GM21723 (cell line): Measurements from ENCODE around the gene DNAJC5.
"Not testable (repeated sequence)": the region's sequence is repeated elsewhere in the genome, so short reads cannot be mapped to it uniquely, and the experiment has no call there.

Experiments
- ATAC-seq: cut with Tn5 transposase; IDR thresholded peaks from one replicate; pipeline ENCODE4 v1.9.1; 2021; ENCODE audit warnings: mild to moderate bottlenecking, moderate library complexity; ENCODE audit not compliant: unreplicated experiment

The DNAJC5 gene

GRCh38 chr20:63966172-63966943, 71.4 kb downstream of the DNAJC5 start:
- ATAC-seq, result no peak

- ATAC-seq, result no peak
Measured at GRCh38 chr20:63966944-63967322, 72.0 kb downstream of the DNAJC5 start.

- ATAC-seq, result no peak
Measured at GRCh38 chr20:63967330-63968135, 72.6 kb downstream of the DNAJC5 start.

- ATAC-seq, result no peak
Measured at GRCh38 chr20:63968136-63968927, 73.4 kb downstream of the DNAJC5 start.

- ATAC-seq, result no peak
Measured at GRCh38 chr20:63968928-63969760, 74.2 kb downstream of the DNAJC5 start.

GRCh38 chr20:63969838-63970713, 75.2 kb downstream of the DNAJC5 start, which contains the start of gene ZNF512B:
ZNF512B (minus strand) TSS chr20:63969930; CDS start chr20:63967950, 1,980 bp downstream.
- ATAC-seq, result no peak

DNA sequence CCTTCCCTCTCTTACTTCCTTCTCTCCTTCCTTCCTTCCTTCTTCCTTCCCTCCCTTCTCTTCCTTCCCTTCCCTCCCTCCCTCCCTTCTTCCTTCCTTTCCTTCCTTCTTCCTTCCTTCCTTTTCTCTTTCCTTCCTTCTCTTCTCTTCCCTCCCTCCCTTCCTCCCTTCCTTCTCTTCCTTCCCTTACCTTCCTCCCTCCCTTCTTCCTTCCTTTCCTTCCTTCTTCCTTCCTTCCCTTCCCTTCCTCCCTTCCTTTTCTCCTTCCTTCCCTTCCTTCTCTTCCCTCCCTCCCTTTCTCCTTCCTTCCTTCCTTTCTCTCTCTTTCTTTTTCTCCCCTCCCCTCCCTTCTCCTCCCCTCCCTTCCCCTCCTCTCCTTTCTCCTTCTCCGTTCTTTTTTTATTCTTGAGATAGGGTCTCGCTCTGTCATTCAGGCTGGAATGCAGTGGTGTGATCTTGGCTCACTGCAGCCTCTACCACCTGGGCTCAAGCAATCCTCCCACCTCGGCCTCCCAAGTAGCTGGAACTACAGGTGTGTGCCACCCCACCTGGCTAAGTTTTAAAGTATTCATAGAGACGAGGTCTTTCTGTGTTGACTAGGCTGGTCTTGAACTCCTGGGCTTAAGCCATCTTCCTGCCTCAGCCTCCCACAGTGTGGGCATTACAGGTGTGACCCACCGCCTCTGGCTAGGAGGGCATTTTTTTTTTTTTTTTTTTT, 75.9 kb downstream of the DNAJC5 start:
- no peak for ATAC-seq

- ATAC-seq, result not testable (repeated sequence)
Measured at GRCh38 chr20:63971960-63972311, 77.0 kb downstream of the DNAJC5 start.

GRCh38 chr20:63972312-63973159, 77.6 kb downstream of the DNAJC5 start:
- ATAC-seq, result no peak

DNA sequence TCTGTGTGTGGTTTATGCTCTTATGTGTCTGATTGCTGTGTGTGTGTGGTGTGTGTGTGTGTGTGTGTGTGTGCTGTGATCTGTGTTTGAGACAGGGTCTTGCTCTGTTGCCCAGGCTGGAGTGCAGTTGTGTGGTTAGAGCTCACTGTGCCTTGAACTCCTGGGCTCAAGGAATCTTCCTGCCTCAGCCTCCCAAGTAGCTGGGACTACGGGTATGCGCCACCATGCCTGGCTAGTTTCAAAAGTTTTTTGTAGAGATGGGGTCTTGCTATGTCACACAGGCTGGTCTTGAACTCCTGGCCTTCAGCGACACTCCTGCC, 78.2 kb downstream of the DNAJC5 start:
- ATAC-seq, result no peak

DNA sequence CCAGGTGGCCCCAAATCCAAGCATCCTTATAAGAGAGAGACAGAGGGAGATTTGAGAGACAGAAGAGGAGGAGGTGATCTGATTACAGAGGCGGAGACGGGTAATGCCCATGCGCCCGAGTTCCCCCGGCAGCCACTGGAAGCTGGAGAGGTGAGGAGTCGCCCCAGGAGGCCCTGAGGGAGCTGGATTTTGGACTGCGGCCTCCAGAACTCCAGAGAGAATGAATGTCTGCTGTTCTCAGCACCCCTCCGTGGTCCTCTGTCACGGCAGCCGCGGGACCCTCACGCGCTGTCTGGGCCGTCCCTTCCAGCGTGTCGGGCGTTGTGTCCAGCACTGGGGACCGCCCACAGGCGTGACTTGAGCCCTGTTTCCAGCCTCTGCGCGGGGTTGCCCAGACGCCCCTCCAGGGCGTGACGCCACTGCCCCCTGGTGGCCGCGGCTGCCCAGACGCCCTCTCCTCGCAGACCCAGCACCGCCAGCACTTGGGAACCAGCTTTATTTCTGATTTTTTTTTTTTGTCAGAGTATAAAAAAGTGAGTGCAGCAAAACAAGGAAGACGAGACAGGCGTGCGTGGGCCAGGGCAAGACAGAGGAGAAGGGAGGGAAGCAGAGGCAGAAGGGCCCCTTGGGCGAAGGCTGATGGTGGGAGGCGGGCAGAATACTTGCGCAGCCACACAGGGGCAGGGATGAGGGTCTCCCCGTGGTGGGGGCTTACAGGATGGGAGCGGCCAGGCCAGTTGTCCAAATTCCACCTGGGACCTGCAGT, 78.9 kb downstream of the DNAJC5 start:
- ATAC-seq, result no peak

- no peak for ATAC-seq
Measured at GRCh38 chr20:63974402-63975200, 79.7 kb downstream of the DNAJC5 start.

GRCh38 chr20:63976511-63976910, 81.6 kb downstream of the DNAJC5 start:
- ATAC-seq, result not testable (repeated sequence)

DNA sequence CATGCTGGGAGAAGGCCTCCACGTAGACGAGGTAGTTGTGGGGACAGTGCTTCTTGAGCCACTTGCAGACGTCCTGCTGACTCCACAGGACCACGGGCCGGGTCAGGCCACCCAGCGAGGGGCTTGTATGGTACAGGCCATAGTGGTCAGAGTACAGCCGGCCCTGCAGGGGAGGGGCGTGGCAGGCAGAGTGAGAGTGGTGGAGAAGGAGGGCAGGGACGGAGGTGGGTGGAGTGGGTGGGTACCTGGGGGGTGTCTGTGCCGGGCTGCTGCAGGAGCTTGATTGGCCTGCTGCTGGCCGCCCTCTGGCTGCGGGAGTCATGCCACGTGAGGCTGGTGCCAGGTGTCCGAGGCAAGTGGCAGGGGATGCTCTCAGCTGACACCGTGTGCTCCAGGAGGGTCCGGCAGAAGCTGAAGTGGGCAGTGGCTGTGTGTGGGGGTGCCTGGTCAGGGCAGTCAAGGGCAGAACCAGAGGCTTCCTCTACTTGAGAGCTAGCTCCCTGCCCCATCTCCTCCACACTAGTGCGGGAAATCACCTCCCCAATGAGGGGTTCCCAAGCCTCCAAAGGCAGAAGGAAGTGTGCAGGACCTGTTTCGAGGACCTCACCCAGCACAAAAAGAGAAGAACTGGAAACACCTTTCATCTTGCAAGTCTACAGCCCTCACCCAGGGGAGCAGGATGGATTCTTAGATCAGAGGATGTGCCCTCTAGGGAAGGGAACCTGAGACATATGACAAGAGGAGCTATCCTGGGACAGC, 82.2 kb downstream of the DNAJC5 start:
- ATAC-seq, result no peak

DNA sequence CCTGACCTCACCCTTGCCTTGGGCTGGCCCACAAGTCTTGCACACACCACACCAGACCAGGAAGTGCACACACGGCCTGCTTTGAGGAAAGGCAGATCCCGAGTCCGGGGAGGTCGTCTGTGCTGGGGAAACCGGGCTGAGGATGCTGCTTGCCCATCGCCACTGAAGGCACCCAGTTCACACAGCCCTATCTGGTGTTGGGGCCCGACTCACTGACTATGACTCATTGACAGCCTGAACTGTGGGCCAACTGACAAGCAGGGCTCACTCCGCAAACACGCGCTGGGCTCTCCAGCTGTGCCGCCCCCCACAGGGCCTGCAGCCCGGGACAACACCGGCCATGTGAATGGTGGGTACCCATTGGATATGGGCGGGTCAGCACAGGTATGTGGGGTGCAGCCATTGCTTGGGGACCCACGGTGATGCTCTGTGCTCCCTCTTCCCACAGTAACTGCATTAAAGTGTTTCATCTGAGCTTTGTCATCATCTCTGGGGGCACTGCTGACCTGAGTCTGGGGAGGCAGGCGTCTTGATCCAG, 82.9 kb downstream of the DNAJC5 start:
- no peak for ATAC-seq
